PC-3 (cell line): Measurements from ENCODE around the gene APBB2.

Source experiments
- EZH2 ChIP-seq: fragments of 300-600 bp; sonication (generic); IDR thresholded peaks from one replicate; pipeline ENCODE4 v1.6.1; 2017; ENCODE audit warnings: antibody characterized with exemption, mild to moderate bottlenecking, low read length; ENCODE audit not compliant: unreplicated experiment
- EZH2phosphoT487 ChIP-seq: fragments of 300-600 bp; sonication (generic); IDR thresholded peaks from 2 replicates; pipeline ENCODE4 v1.6.1; 2018; ENCODE audit warnings: mild to moderate bottlenecking, antibody characterized with exemption, low read length, borderline replicate concordance
- TF ChIP-seq, protein P1 (sequence below): fragments of 300-600 bp; sonication (generic); conservative IDR thresholded peaks from 2 replicates; pipeline ENCODE4 v1.5.1; 2017; ENCODE audit warnings: antibody characterized with exemption, low read depth, mild to moderate bottlenecking, low read length

DNA sequence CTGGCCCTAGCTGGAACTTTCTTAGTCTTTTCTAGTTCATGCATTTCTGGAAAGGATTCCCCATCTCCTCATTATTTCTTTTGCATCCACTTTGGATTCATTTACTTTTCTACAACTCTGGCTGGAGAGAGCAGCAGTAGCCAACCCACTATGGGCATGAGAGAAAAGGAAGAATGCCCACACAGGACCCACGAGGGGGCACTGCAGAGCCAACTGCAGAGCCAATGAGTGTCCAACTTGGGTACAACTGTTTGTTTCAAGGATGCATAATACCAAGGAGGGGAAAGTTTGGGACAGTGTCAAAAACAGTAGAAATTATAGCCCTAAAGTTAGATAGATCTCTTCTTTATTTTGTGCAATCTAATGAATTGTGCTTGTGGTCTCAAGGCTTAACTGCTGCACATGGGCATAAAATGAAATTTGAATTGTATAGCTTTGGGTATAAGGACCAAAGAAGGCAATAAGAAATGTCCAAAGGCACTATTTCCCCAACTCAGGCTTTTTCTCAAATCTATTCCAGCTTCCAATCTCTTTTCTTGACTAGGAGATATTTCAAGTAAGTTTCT lies 233.9 kb downstream of the APBB2 start:
- TF ChIP-seq, protein P1, sequence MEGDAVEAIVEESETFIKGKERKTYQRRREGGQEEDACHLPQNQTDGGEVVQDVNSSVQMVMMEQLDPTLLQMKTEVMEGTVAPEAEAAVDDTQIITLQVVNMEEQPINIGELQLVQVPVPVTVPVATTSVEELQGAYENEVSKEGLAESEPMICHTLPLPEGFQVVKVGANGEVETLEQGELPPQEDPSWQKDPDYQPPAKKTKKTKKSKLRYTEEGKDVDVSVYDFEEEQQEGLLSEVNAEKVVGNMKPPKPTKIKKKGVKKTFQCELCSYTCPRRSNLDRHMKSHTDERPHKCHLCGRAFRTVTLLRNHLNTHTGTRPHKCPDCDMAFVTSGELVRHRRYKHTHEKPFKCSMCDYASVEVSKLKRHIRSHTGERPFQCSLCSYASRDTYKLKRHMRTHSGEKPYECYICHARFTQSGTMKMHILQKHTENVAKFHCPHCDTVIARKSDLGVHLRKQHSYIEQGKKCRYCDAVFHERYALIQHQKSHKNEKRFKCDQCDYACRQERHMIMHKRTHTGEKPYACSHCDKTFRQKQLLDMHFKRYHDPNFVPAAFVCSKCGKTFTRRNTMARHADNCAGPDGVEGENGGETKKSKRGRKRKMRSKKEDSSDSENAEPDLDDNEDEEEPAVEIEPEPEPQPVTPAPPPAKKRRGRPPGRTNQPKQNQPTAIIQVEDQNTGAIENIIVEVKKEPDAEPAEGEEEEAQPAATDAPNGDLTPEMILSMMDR, result peak; percentile 70
- TF ChIP-seq EZH2 (no peak), EZH2phosphoT487 (no peak)
